Fibroblast of lung (primary cell): Measurements from ENCODE around the gene ZMYM4. TPM values are rescaled to one million over a fixed set of nuclear protein-coding genes. Genes with fewer than 3 reads are reported as not detected.

Source experiments
- DNase-seq, 2 donors: peaks; one replicate each; pipeline versions ENCODE4 v3.0.0 to v3.0.0-alpha.2; 2010; ENCODE audit warnings: low read depth in 2 of 2
- H2AFZ ChIP-seq: 2 replicates; pipeline ENCODE4 v1.5.1; 2012; ENCODE audit warnings: low read length, control low read depth, inconsistent platforms
- H3K27ac ChIP-seq: 2 replicates; pipeline ENCODE4 v1.5.1; 2011; ENCODE audit warnings: low read length, control low read depth; ENCODE audit not compliant: insufficient read depth
- H3K27me3 ChIP-seq: 2 replicates; pipeline ENCODE4 v1.5.1; 2011; ENCODE audit warnings: mild to moderate bottlenecking, low read length; ENCODE audit not compliant: control insufficient read depth, insufficient read depth
- H3K36me3 ChIP-seq: 2 replicates; pipeline ENCODE4 v1.5.1; 2011; ENCODE audit warnings: low read length; ENCODE audit not compliant: control insufficient read depth, insufficient read depth
- H3K4me1 ChIP-seq: 2 replicates; pipeline ENCODE4 v1.5.1; 2011; ENCODE audit warnings: low read length; ENCODE audit not compliant: control insufficient read depth, insufficient read depth; ENCODE audit errors: extremely low read depth
- H3K4me2 ChIP-seq: 2 replicates; pipeline ENCODE4 v1.5.1; 2011; ENCODE audit warnings: low read length, control low read depth; ENCODE audit not compliant: insufficient read depth; ENCODE audit errors: extremely low read depth
- H3K4me3 ChIP-seq, 4 experiments: fragments of 200-600 bp in 1 of 4; sonication (generic) in 1 of 4; replicated peaks in 1 of 4; 2 replicates each; pipeline ENCODE4 v1.5.1; 2011 to 2016; ENCODE audit warnings: low read length in 4 of 4, low read depth in 3 of 4, mild to moderate bottlenecking in 3 of 4, control low read depth in 2 of 4, inconsistent platforms in 1 of 4, mixed read lengths in 1 of 4; ENCODE audit not compliant: insufficient read depth in 1 of 4; ENCODE audit errors: control extremely low read depth in 1 of 4
- H3K79me2 ChIP-seq: 2 replicates; pipeline ENCODE4 v1.5.1; 2012; ENCODE audit warnings: mild to moderate bottlenecking, low read length, inconsistent platforms; ENCODE audit not compliant: control insufficient read depth, insufficient read depth
- H3K9ac ChIP-seq: 2 replicates; pipeline ENCODE4 v1.5.1; 2011; ENCODE audit warnings: mild to moderate bottlenecking, low read length, control low read depth; ENCODE audit not compliant: insufficient read depth
- H3K9me3 ChIP-seq: 2 replicates; pipeline ENCODE4 v1.5.1; 2012; ENCODE audit warnings: low read depth, low read length; ENCODE audit not compliant: control insufficient read depth, insufficient read depth
- H4K20me1 ChIP-seq: 2 replicates; pipeline ENCODE4 v1.5.1; 2011; ENCODE audit warnings: low read length; ENCODE audit not compliant: control insufficient read depth, insufficient read depth; ENCODE audit errors: extremely low read depth
- CTCF ChIP-seq, 2 donors: IDR thresholded peaks in 1 of 2; conservative IDR thresholded peaks in 1 of 2; 1 replicate in 1 of 2; 2 replicates in 1 of 2; pipeline ENCODE4 v1.5.1; 2011 to 2012; ENCODE audit warnings: low read length in 2 of 2, control low read depth in 1 of 2, inconsistent platforms in 1 of 2, low read depth in 1 of 2, mild to moderate bottlenecking in 1 of 2
- EZH2 ChIP-seq: IDR thresholded peaks from 2 replicates; pipeline ENCODE4 v1.5.1; 2012; ENCODE audit warnings: low read length, control low read depth, mild to moderate bottlenecking; ENCODE audit errors: missing control alignments
- polyA plus RNA-seq, 2 donors: library from polyadenylated mRNA; depleted of rRNA in 1 of 2; stranded (reverse) in 1 of 2; unstranded in 1 of 2; fragments of >200 nt; gene quantifications; 2 replicates each; pipeline ENCODE4 v1.2.1, GENCODE V29; 2011 to 2012; ENCODE audit warnings: missing spikeins in 1 of 2
- total RNA-seq: library from RNA; depleted of rRNA; stranded (reverse); fragments of >200 nt; gene quantifications from 2 replicates; pipeline ENCODE4 v1.2.1, GENCODE V29; 2014

ZMYM4 gene
- total and polyA plus RNA-seq, 2 donors (not counting 1 experiment from before 2014, with no cell fraction given) = 40.5 to 54.1 TPM

- peaks cover 2% of the 10 kb centered on the region for H3K36me3 ChIP-seq
- H3K4me1 ChIP-seq = no peaks in the 10 kb centered on the region
- no peak overlapping the region for H2AFZ ChIP-seq
- no peak overlapping the region for H3K4me2 ChIP-seq
- H3K79me2 ChIP-seq = no peaks in the 10 kb centered on the region
- no peak for TF ChIP-seq CTCF (conservative IDR thresholded peaks at IDR 0.05 in 1 of 2, IDR thresholded peaks at IDR 0.05 in 1 of 2; ENCODE audit: low read depth in 1 of 2, low read length in 2 of 2)
- TF ChIP-seq EZH2 = no peak
- H3K27ac ChIP-seq = no peak overlapping the region
- no peaks in the 10 kb centered on the region for H3K27me3 ChIP-seq
- no peak for DNase-seq
- no peak overlapping the region for H3K4me3 ChIP-seq
- no peak overlapping the region for H3K9ac ChIP-seq
- H4K20me1 ChIP-seq = no peaks in the 10 kb centered on the region
- no peaks in the 10 kb centered on the region for H3K9me3 ChIP-seq
These were observed 113.6 kb downstream of the ZMYM4 start for GRCh38 chr1:35382107-35382506.

- H2AFZ ChIP-seq = no peak overlapping the region
- no peaks in the 10 kb centered on the region for H3K9me3 ChIP-seq
- H3K79me2 ChIP-seq = no peaks in the 10 kb centered on the region
- no peak overlapping the region for H3K4me3 ChIP-seq
- H3K36me3 ChIP-seq = peaks cover 2% of the 10 kb centered on the region
- no peaks in the 10 kb centered on the region for H3K4me1 ChIP-seq
- no peak for DNase-seq
- H3K27ac ChIP-seq = no peak overlapping the region
- no peaks in the 10 kb centered on the region for H3K27me3 ChIP-seq
- no peaks in the 10 kb centered on the region for H4K20me1 ChIP-seq
- TF ChIP-seq CTCF (conservative IDR thresholded peaks at IDR 0.05 in 1 of 2, IDR thresholded peaks at IDR 0.05 in 1 of 2; ENCODE audit: low read depth in 1 of 2, low read length in 2 of 2) (no peak), EZH2 (no peak)
- H3K9ac ChIP-seq = no peak overlapping the region
- no peak overlapping the region for H3K4me2 ChIP-seq
These were observed 117.8 kb downstream of the ZMYM4 start for GRCh38 chr1:35386290-35386689.

- H3K4me2 ChIP-seq = no peak overlapping the region
These were observed 118.5 kb downstream of the ZMYM4 start for GRCh38 chr1:35386959-35387358.

More at GRCh38 chr1:35386959-35387358, 118.5 kb downstream of the ZMYM4 start:
- no peaks in the 10 kb centered on the region for H3K9me3 ChIP-seq
- no peaks in the 10 kb centered on the region for H3K27me3 ChIP-seq
- H3K36me3 ChIP-seq = peaks cover 2% of the 10 kb centered on the region
- TF ChIP-seq CTCF (conservative IDR thresholded peaks at IDR 0.05 in 1 of 2, IDR thresholded peaks at IDR 0.05 in 1 of 2; ENCODE audit: low read depth in 1 of 2, low read length in 2 of 2) = no peak
- no peak for TF ChIP-seq EZH2
- no peak overlapping the region for H3K4me3 ChIP-seq
- H3K4me1 ChIP-seq = no peaks in the 10 kb centered on the region
- H3K9ac ChIP-seq = no peak overlapping the region
- no peak overlapping the region for H3K27ac ChIP-seq
- no peaks in the 10 kb centered on the region for H4K20me1 ChIP-seq
- no peak for DNase-seq
- no peaks in the 10 kb centered on the region for H3K79me2 ChIP-seq
- no peak overlapping the region for H2AFZ ChIP-seq
